CD14-positive monocyte (primary cell): ENCODE results near the gene PIK3R6. TPM values are rescaled to one million over a fixed set of nuclear protein-coding genes. Genes with fewer than 3 reads are reported as not detected.

Experiments used
- DNase-seq, 3 donors: peaks; one replicate each; pipeline ENCODE4 v3.0.0-alpha.2; 2011 to 2022
- H2AFZ ChIP-seq: 2 replicates; pipeline ENCODE4 v1.6.0; 2012; ENCODE audit warnings: mild to moderate bottlenecking, low read depth, low read length, inconsistent platforms; ENCODE audit not compliant: insufficient read depth, poor library complexity, severe bottlenecking
- H3K27ac ChIP-seq, 2 donors: 1 replicate in 1 of 2; 2 replicates in 1 of 2; pipeline ENCODE4 v1.5.1; 2012 to 2013; ENCODE audit warnings: low read length in 2 of 2, control low read depth in 1 of 2, inconsistent platforms in 1 of 2, low read depth in 1 of 2, mild to moderate bottlenecking in 1 of 2
- H3K27me3 ChIP-seq, 2 donors: one replicate each; pipeline versions ENCODE4 v1.6.0 to v1.6.1; 2011 to 2013; ENCODE audit warnings: low read length in 2 of 2; ENCODE audit not compliant: control insufficient read depth in 2 of 2, insufficient read depth in 2 of 2
- H3K36me3 ChIP-seq, 2 donors: replicated peaks in 1 of 2; 1 replicate in 1 of 2; 2 replicates in 1 of 2; pipeline versions ENCODE4 v1.5.1 to v1.6.1; 2012 to 2013; ENCODE audit warnings: low read length in 2 of 2, control low read depth in 1 of 2, inconsistent platforms in 1 of 2, mild to moderate bottlenecking in 1 of 2; ENCODE audit not compliant: insufficient read depth in 2 of 2, control insufficient read depth in 1 of 2
- H3K4me1 ChIP-seq, 2 donors: 1 replicate in 1 of 2; 2 replicates in 1 of 2; pipeline versions ENCODE4 v1.5.1 to v1.6.1; 2012 to 2013; ENCODE audit warnings: low read length in 2 of 2, control low read depth in 1 of 2, inconsistent platforms in 1 of 2, mild to moderate bottlenecking in 1 of 2, moderate library complexity in 1 of 2; ENCODE audit not compliant: insufficient read depth in 2 of 2, control insufficient read depth in 1 of 2
- H3K4me2 ChIP-seq: replicated peaks from 2 replicates; pipeline ENCODE3; 2012; ENCODE audit warnings: low read length, moderate library complexity, mild to moderate bottlenecking; ENCODE audit not compliant: poor library complexity, severe bottlenecking; ENCODE audit errors: extremely low read depth
- H3K4me3 ChIP-seq, 3 experiments: fragments of 200-600 bp in 1 of 3; sonication (generic) in 1 of 3; replicated peaks in 1 of 3; 1 replicate in 2 of 3; 2 replicates in 1 of 3; pipeline ENCODE4 v1.5.1; 2011 to 2013; ENCODE audit warnings: low read length in 3 of 3, mild to moderate bottlenecking in 3 of 3, control low read depth in 2 of 3, low read depth in 2 of 3, inconsistent platforms in 1 of 3, moderate library complexity in 1 of 3
- H3K79me2 ChIP-seq: 2 replicates; pipeline ENCODE4 v1.6.0; 2012; ENCODE audit warnings: mild to moderate bottlenecking, control low read depth, inconsistent platforms, low read length, moderate library complexity; ENCODE audit not compliant: insufficient read depth
- H3K9ac ChIP-seq: 2 replicates; pipeline ENCODE4 v1.6.0; 2017; ENCODE audit warnings: low read length, mild to moderate bottlenecking; ENCODE audit not compliant: insufficient read depth, poor library complexity, severe bottlenecking
- H3K9me3 ChIP-seq, 2 donors: replicated peaks in 1 of 2; 1 replicate in 1 of 2; 2 replicates in 1 of 2; pipeline versions ENCODE4 v1.5.1 to v1.6.1; 2012 to 2013; ENCODE audit warnings: low read length in 2 of 2, control low read depth in 1 of 2; ENCODE audit not compliant: control insufficient read depth in 1 of 2, insufficient read depth in 1 of 2
- H4K20me1 ChIP-seq: 2 replicates; pipeline ENCODE4 v1.6.0; 2012; ENCODE audit warnings: mild to moderate bottlenecking, low read length, control low read depth, moderate library complexity; ENCODE audit not compliant: insufficient read depth
- H3K27ac Mint-ChIP-seq, 7 donors: one replicate each; pipeline ENCODE4 v1.8.0; 2020; ENCODE audit warnings: mild to moderate bottlenecking in 7 of 7, mixed read lengths in 7 of 7, moderate library complexity in 6 of 7, inconsistent platforms in 2 of 7
- H3K27me3 Mint-ChIP-seq, 3 donors: one replicate each; pipeline ENCODE4 v1.8.0; 2021 to 2022; ENCODE audit warnings: low read depth in 3 of 3, mild to moderate bottlenecking in 3 of 3, mixed read lengths in 3 of 3, moderate library complexity in 3 of 3, inconsistent platforms in 1 of 3
- H3K36me3 Mint-ChIP-seq, 2 donors: one replicate each; pipeline ENCODE4 v1.8.0; 2020; ENCODE audit warnings: mixed read lengths in 2 of 2, inconsistent platforms in 1 of 2, mild to moderate bottlenecking in 1 of 2
- H3K4me1 Mint-ChIP-seq: one replicate; pipeline ENCODE4 v1.8.0; 2020; ENCODE audit warnings: mild to moderate bottlenecking, mixed read lengths
- H3K4me3 Mint-ChIP-seq, 2 donors: one replicate each; pipeline ENCODE4 v1.8.0; 2020; ENCODE audit warnings: mild to moderate bottlenecking in 2 of 2, mixed read lengths in 2 of 2, moderate library complexity in 1 of 2
- H3K9me3 Mint-ChIP-seq, 7 donors: one replicate each; pipeline ENCODE4 v1.8.0; 2020 to 2022; ENCODE audit warnings: mixed read lengths in 7 of 7, mild to moderate bottlenecking in 6 of 7, moderate library complexity in 6 of 7, inconsistent platforms in 2 of 7
- CTCF ChIP-seq: fragments of 200-600 bp; IDR thresholded peaks from one replicate; pipeline ENCODE4 v1.8.0; 2022; ENCODE audit warnings: antibody characterized with exemption, mild to moderate bottlenecking
- WGBS: methylation state at CpG from one replicate; pipeline ENCODE4 v1.1.5; 2013; ENCODE audit warnings: missing lambda C conversion rate; ENCODE audit not compliant: insufficient coverage; 5-methylcytosine and 5-hydroxymethylcytosine counted together
- intact Hi-C, 2 donors: fragments of 100-400 bp; cut with micrococcal nuclease; formaldehyde crosslinking; loops; one replicate each; pipeline versions ENCODE4 v1.15.0 to v1.15.1; 2023
- polyA plus RNA-seq, 3 donors: library from polyadenylated mRNA; depleted of rRNA in 1 of 3; unstranded in 2 of 3; stranded (reverse) in 1 of 3; fragments of 300-500 nt in 2 of 3; fragments of >200 nt in 1 of 3; fragmentation: Illumina TruSeq in 2 of 3; gene quantifications; 1 replicate in 2 of 3; 2 replicates in 1 of 3; pipeline ENCODE4 v1.2.3, GENCODE V29; 2012 to 2021

Gene PIK3R6
- polyA plus RNA-seq, 3 donors, result 3.6 to 23.3 (median 5.8) TPM

GRCh38 chr17:8828517-8828875 lies 39.0 kb downstream of the PIK3R6 start:
- no peaks in the 10 kb centered on the region for H3K4me1 ChIP-seq
- H3K4me3 ChIP-seq, result no peak overlapping the region
- peak overlapping the region in 1 of 7 donors; percentile 70 for H3K27ac Mint-ChIP-seq
- peaks cover 0 to 9% (median 4%) of the 10 kb centered on the region in 7 donors for H3K9me3 Mint-ChIP-seq
- no peak overlapping the region for H3K4me3 Mint-ChIP-seq
- 96% methylated on average over 19 of the region's 20 CpGs for WGBS
- peaks cover 17 to 70% of the 10 kb centered on the region in 2 donors for H3K36me3 ChIP-seq
- H3K36me3 Mint-ChIP-seq, result peaks cover 39 to 43% of the 10 kb centered on the region in 2 donors
- no peak overlapping the region for H3K9ac ChIP-seq
- no peaks in the 10 kb centered on the region for H3K9me3 ChIP-seq
- intact Hi-C loops, result no loop called here
- TF ChIP-seq CTCF, result no peak
- H3K27me3 Mint-ChIP-seq, result no peaks in the 10 kb centered on the region
- no peaks in the 10 kb centered on the region for H4K20me1 ChIP-seq
- no peak overlapping the region for H3K4me2 ChIP-seq
- H3K4me1 Mint-ChIP-seq, result no peaks in the 10 kb centered on the region
- no peaks in the 10 kb centered on the region for H3K27me3 ChIP-seq
- no peak overlapping the region for H3K27ac ChIP-seq
- no peaks in the 10 kb centered on the region for H3K79me2 ChIP-seq
- no peak overlapping the region for H2AFZ ChIP-seq
- DNase-seq, result no peak

GRCh38 chr17:8826808-8827435 lies 40.6 kb downstream of the PIK3R6 start:
- intact Hi-C loops, result no loop called here
- H3K4me3 Mint-ChIP-seq, result no peak overlapping the region
- Histone ChIP-seq H3K27me3 (no peaks in the 10 kb centered on the region), H3K4me1 (no peaks in the 10 kb centered on the region), H3K4me2 (no peak overlapping the region), H3K9me3 (no peaks in the 10 kb centered on the region), H3K79me2 (no peaks in the 10 kb centered on the region), H4K20me1 (no peaks in the 10 kb centered on the region), H3K9ac (no peak overlapping the region), H3K4me3 (no peak overlapping the region), H3K27ac (no peak overlapping the region), H2AFZ (no peak overlapping the region), H3K36me3 (peaks cover 26 to 76% of the 10 kb centered on the region in 2 donors)
- WGBS, result 96% methylated on average over 19 of the region's 19 CpGs
- TF ChIP-seq CTCF, result no peak
- no peak for DNase-seq
- H3K27ac Mint-ChIP-seq, result peak overlapping the region in 1 of 7 donors; percentile 4
- peaks cover 48 to 53% of the 10 kb centered on the region in 2 donors for H3K36me3 Mint-ChIP-seq
- H3K4me1 Mint-ChIP-seq, result no peaks in the 10 kb centered on the region
- peaks cover 0 to 9% (median 4%) of the 10 kb centered on the region in 7 donors for H3K9me3 Mint-ChIP-seq
- H3K27me3 Mint-ChIP-seq, result no peaks in the 10 kb centered on the region
